Measurements from ENCODE around the gene HEXD.

Gene HEXD

GRCh38 chr17:82489851-82490511, 71.8 kb downstream of the HEXD start:
- no peak for DNase-seq (ENCODE audit: low read depth in 3 of 3)

- no peak for DNase-seq (ENCODE audit: low read depth in 3 of 3)
These were observed 72.5 kb downstream of the HEXD start for GRCh38 chr17:82490512-82491195.

- no peak for DNase-seq (ENCODE audit: low read depth in 3 of 3)
These were observed 73.0 kb downstream of the HEXD start for GRCh38 chr17:82491196-82491530.

- DNase-seq (ENCODE audit: low read depth in 3 of 3) = no peak
These were observed 73.4 kb downstream of the HEXD start for GRCh38 chr17:82491533-82491932.

All from stimulated activated CD4-positive, alpha-beta T cell treated with anti-CD3 and anti-CD28 coated beads, TNF-alpha, amount 100 ng/mL, for 48 hours (primary cell).